Ovary (tissue), 9 donors: ENCODE results near the gene GTF2A2. TPM values are rescaled to one million over a fixed set of nuclear protein-coding genes. Genes with fewer than 3 reads are reported as not detected.

Source experiments
- DNase-seq, 5 donors: peaks; one replicate each; pipeline ENCODE4 v3.0.0-alpha.2; 2019 to 2020
- H3K27ac ChIP-seq, 2 donors: fragments of 200-600 bp; one replicate each; pipeline versions ENCODE4 v1.5.1 to v1.8.0; 2019 to 2022
- H3K27me3 ChIP-seq: fragments of 200-600 bp; one replicate; pipeline ENCODE4 v1.8.0; 2022
- H3K36me3 ChIP-seq: fragments of 200-600 bp; sonication (generic); one replicate; pipeline ENCODE4 v1.5.1; 2019
- H3K4me1 ChIP-seq: one replicate; pipeline ENCODE4 v1.8.1; 2013; ENCODE audit warnings: mild to moderate bottlenecking, moderate library complexity; ENCODE audit not compliant: insufficient read depth
- H3K4me3 ChIP-seq: fragments of 200-600 bp; sonication (generic); one replicate; pipeline ENCODE4 v1.5.1; 2017
- H3K9me3 ChIP-seq, 2 donors: fragments of 200-600 bp in 1 of 2; sonication (generic) in 1 of 2; one replicate each; pipeline versions ENCODE4 v1.5.1 to v1.8.1; 2013 to 2019; ENCODE audit warnings: mild to moderate bottlenecking in 1 of 2, moderate library complexity in 1 of 2
- EP300 ChIP-seq: sonication (generic); formaldehyde crosslinking; IDR thresholded peaks from one replicate; pipeline ENCODE4 v1.6.1; 2017; ENCODE audit warnings: antibody characterized with exemption
- POLR2A ChIP-seq: fragments of 450-650 bp; IDR thresholded peaks from one replicate; pipeline ENCODE4 v1.6.1; 2017; ENCODE audit warnings: antibody characterized with exemption, mild to moderate bottlenecking, moderate library complexity
- WGBS, 3 donors: extraction: QIAGEN DNeasy Blood & Tissue Kit in 1 of 3; methylation state at CpG; one replicate each; pipeline versions ENCODE4 v1.1.5 to v1.1.7; 2013 to 2017; 5-methylcytosine and 5-hydroxymethylcytosine counted together
- intact Hi-C, 4 donors: fragments of 100-400 bp; cut with DNase I; formaldehyde crosslinking; loops; one replicate each; pipeline versions ENCODE4 v1.11.0 to v1.15.1; 2022 to 2023
- polyA plus RNA-seq, 2 donors: library from polyadenylated mRNA; stranded (reverse); fragments of 200-250 nt in 1 of 2; fragments of 350-450 nt in 1 of 2; fragmentation: Illumina TruSeq in 1 of 2; extraction: RNeasy Lipid Tissue Mini Kit (QIAGEN cat#74804) in 1 of 2; gene quantifications; one replicate each; pipeline ENCODE4 v1.2.3, GENCODE V29; 2013 to 2014
- total RNA-seq, 7 donors: library from RNA; depleted of rRNA in 2 of 7; stranded (reverse); fragments of >200 nt in 2 of 7; fragmentation: NEBNext Ultra II Directional in 3 of 7; extraction: Animal tissue kit (Norgen Biotek cat#: 25700) in 3 of 7; gene quantifications; one replicate each; pipeline versions ENCODE4 v1.1.0 to v1.2.4, GENCODE V29; 2016 to 2023
- TF ChIP-seq, protein P1 (sequence below), 3 donors: fragments of 450-650 bp in 2 of 3; fragments of 200-600 bp in 1 of 3; IDR thresholded peaks; one replicate each; pipeline versions ENCODE4 v1.5.1 to v1.8.0; 2016 to 2022; ENCODE audit warnings: antibody characterized with exemption in 3 of 3, mild to moderate bottlenecking in 1 of 3
- donor health status: DM: no; HTN: no; CAD: no; lungs with moderate emphysema.
- donor health status: DM: no; HTN: no; CAD: no.
- donor health status: Bipolar disorder and iron deficiency.
- donor health status: DM: yes; HTN: yes; CAD: no.
- donor health status: DM: no; HTN: no; CAD: no.
- donor health status: DM: yes; HTN: yes; CAD: no.

The GTF2A2 gene
- total and polyA plus RNA-seq, 9 donors = 45.5 to 113 (median 99.9) TPM

- H3K27me3 ChIP-seq = no peaks in the 10 kb centered on the region
- TF ChIP-seq POLR2A (no peak), EP300 (no peak)
- TF ChIP-seq, protein P1, sequence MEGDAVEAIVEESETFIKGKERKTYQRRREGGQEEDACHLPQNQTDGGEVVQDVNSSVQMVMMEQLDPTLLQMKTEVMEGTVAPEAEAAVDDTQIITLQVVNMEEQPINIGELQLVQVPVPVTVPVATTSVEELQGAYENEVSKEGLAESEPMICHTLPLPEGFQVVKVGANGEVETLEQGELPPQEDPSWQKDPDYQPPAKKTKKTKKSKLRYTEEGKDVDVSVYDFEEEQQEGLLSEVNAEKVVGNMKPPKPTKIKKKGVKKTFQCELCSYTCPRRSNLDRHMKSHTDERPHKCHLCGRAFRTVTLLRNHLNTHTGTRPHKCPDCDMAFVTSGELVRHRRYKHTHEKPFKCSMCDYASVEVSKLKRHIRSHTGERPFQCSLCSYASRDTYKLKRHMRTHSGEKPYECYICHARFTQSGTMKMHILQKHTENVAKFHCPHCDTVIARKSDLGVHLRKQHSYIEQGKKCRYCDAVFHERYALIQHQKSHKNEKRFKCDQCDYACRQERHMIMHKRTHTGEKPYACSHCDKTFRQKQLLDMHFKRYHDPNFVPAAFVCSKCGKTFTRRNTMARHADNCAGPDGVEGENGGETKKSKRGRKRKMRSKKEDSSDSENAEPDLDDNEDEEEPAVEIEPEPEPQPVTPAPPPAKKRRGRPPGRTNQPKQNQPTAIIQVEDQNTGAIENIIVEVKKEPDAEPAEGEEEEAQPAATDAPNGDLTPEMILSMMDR (IDR thresholded peaks at IDR 0.05) = no peak
- H3K4me3 ChIP-seq = no peak overlapping the region
- intact Hi-C loops = no loop called here
- H3K27ac ChIP-seq = no peak overlapping the region
- H3K9me3 ChIP-seq = no peaks in the 10 kb centered on the region
- no peaks in the 10 kb centered on the region for H3K36me3 ChIP-seq
- H3K4me1 ChIP-seq = peaks cover 7% of the 10 kb centered on the region
- DNase-seq = no peak
Observed at GRCh38 chr15:59596640-59597039, 60.7 kb downstream of the GTF2A2 start.

DNA sequence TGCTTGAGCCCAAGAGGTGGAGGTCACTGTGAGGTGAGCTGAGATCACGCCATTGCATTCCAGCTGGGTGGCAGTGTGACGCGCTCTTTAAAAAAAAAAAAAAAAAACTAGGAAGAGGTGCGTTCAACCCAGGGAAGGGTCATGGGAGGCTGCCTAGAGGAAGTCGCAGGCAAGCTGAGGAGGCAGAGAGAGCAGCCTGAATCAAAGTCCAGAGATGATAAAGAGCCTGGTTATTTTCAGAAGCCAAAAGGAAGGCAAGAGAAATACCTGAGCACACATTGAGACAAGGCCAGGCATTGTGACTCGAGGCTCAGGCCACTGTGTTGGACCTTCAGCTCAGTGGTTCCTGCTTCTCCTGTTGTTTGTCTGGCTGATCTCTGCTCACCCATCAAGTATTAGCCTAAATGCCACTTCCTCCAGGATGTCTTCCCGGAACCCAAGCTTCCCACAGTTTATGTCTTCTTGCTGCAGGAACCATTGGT lies 61.8 kb downstream of the GTF2A2 start:
- Histone ChIP-seq H3K27ac (peak overlapping the region; percentile 10 to 62), H3K4me3 (no peak overlapping the region), H3K27me3 (no peaks in the 10 kb centered on the region), H3K4me1 (peaks cover 7% of the 10 kb centered on the region), H3K36me3 (no peaks in the 10 kb centered on the region), H3K9me3 (no peaks in the 10 kb centered on the region)
- intact Hi-C loops = no loop called here
- WGBS, 3 donors = 74 to 82% (median 77%) methylated on average over 7 of the region's 7 CpGs
- no peak for TF ChIP-seq EP300
- TF ChIP-seq, protein P1 (IDR thresholded peaks at IDR 0.05) = no peak
- TF ChIP-seq POLR2A = no peak
- no peak for DNase-seq

DNA sequence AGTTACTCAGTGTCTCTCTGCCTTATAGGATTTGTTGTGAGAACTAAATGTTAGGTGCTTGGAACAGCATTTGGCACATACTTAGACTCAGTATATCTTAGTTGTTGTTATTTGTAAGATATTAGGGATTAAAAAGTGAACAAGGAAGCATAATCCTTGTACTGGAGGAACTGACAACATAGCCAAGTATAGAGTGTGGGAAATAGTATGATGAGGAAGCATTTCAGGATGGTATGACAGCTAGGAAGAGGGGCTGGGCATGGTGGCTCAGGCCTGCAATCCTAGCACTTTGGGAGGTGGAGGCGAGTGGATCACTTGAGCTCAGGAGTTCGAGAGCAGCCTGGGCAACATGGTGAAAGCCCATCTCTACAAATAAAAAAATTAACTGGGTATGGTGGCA lies 62.3 kb downstream of the GTF2A2 start:
- WGBS, 3 donors = 81 to 88% (median 87%) methylated on average over 2 of the region's 2 CpGs
- no peaks in the 10 kb centered on the region for H3K9me3 ChIP-seq
- H3K27me3 ChIP-seq = no peaks in the 10 kb centered on the region
- DNase-seq = no peak
- no peak overlapping the region for H3K4me3 ChIP-seq
- TF ChIP-seq EP300 (no peak), POLR2A (no peak)
- TF ChIP-seq, protein P1 (IDR thresholded peaks at IDR 0.05) = no peak
- peaks cover 7% of the 10 kb centered on the region for H3K4me1 ChIP-seq
- no peaks in the 10 kb centered on the region for H3K36me3 ChIP-seq
- H3K27ac ChIP-seq = peak overlapping the region; percentile 10 to 62
- intact Hi-C loops = no loop called here

DNA sequence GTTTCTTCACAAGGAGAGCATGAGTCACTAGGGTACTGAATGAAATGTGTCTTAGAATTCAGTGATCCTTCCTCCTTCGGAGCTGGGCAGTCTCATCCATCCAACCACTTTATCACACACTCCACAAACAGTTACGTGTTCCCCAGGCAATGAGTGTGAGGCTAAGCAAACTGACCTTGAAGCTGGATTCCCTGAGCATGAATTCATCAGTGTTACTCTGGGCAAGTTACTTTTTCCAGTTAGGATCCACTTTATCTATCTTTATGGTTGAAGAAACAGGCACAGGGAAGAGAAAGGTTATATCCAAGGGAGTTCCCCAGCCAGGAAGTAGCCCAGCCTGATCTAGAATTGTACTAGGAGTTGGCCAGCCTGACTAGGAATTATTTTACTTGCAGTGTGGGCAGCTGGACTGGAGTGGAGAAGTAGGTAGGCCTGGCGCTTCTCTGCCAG lies 62.8 kb downstream of the GTF2A2 start:
- Histone ChIP-seq H3K36me3 (no peaks in the 10 kb centered on the region), H3K4me3 (no peak overlapping the region), H3K27me3 (no peaks in the 10 kb centered on the region), H3K4me1 (peaks cover 7% of the 10 kb centered on the region), H3K27ac (peak overlapping the region; percentile 10 to 62), H3K9me3 (no peaks in the 10 kb centered on the region)
- intact Hi-C loops = no loop called here
- 16 to 26% (median 19%) methylated on average over 3 of the region's 3 CpGs for WGBS, 3 donors
- peak in 4 of 5 donors; percentile 19 to 37 (median 32) for DNase-seq
- TF ChIP-seq EP300 (no peak), POLR2A (no peak)
- TF ChIP-seq, protein P1 (IDR thresholded peaks at IDR 0.05) = no peak
